Prostate gland (tissue), 2 donors: ENCODE data around the gene LNPEP. TPM values are rescaled to one million over a fixed set of nuclear protein-coding genes. Genes with fewer than 3 reads are reported as not detected.
A peak's percentile ranks its signal among the peaks of the same experiment; 100 is the strongest.

Source experiments
- DNase-seq: peaks from one replicate; pipeline ENCODE4 v3.0.0-alpha.2; 2019; ENCODE audit warnings: low spot score
- H3K27ac ChIP-seq, 2 donors: fragments of 200-600 bp; sonication (generic); 2 replicates each; pipeline ENCODE4 v1.5.1; 2017 to 2019
- H3K27me3 ChIP-seq: fragments of 200-600 bp; sonication (generic); replicated peaks from 2 replicates; pipeline ENCODE4 v1.5.1; 2019; ENCODE audit not compliant: insufficient read depth
- H3K36me3 ChIP-seq, 2 donors: fragments of 200-600 bp; sonication (generic); 1 replicate in 1 of 2; 2 replicates in 1 of 2; pipeline versions ENCODE4 v1.5.1 to v1.8.1; 2017 to 2019
- H3K4me1 ChIP-seq: fragments of 200-600 bp; sonication (generic); replicated peaks from 2 replicates; pipeline ENCODE4 v1.5.1; 2019
- H3K4me3 ChIP-seq, 2 donors: fragments of 200-600 bp; sonication (generic); 2 replicates each; pipeline ENCODE4 v1.5.1; 2017 to 2019
- H3K9me3 ChIP-seq: fragments of 200-600 bp; sonication (generic); 2 replicates; pipeline ENCODE4 v1.5.1; 2017
- POLR2A ChIP-seq: fragments of 450-650 bp; IDR thresholded peaks from one replicate; pipeline ENCODE4 v1.6.1; 2016; ENCODE audit warnings: antibody characterized with exemption, mild to moderate bottlenecking
- POLR2AphosphoS5 ChIP-seq: sonication (generic); formaldehyde crosslinking; IDR thresholded peaks from one replicate; pipeline ENCODE4 v1.6.1; 2017; ENCODE audit warnings: antibody characterized with exemption
- WGBS: methylation state at CpG from one replicate; pipeline ENCODE4 v1.1.5; 2018; 5-methylcytosine and 5-hydroxymethylcytosine counted together
- intact Hi-C: fragments of 100-400 bp; cut with DNase I; formaldehyde crosslinking; loops from one replicate; pipeline ENCODE4 v1.14.2; 2022
- total RNA-seq, 2 donors: library from RNA; depleted of rRNA; stranded (reverse); fragments of >200 nt; gene quantifications; one replicate each; pipeline ENCODE4 v1.1.0, GENCODE V29; 2016
- TF ChIP-seq, protein P1 (sequence below), 4 experiments: fragments of 200-600 bp in 2 of 4; fragments of 450-650 bp in 2 of 4; sonication (generic) in 2 of 4; IDR thresholded peaks; 1 replicate in 3 of 4; 2 replicates in 1 of 4; pipeline ENCODE4 v1.5.1; 2016 to 2019; ENCODE audit warnings: antibody characterized with exemption in 4 of 4, mild to moderate bottlenecking in 2 of 4, moderate library complexity in 2 of 4

LNPEP gene
- total RNA-seq, 2 donors from 2014 or later = 38.5 to 43.9 TPM

DNA sequence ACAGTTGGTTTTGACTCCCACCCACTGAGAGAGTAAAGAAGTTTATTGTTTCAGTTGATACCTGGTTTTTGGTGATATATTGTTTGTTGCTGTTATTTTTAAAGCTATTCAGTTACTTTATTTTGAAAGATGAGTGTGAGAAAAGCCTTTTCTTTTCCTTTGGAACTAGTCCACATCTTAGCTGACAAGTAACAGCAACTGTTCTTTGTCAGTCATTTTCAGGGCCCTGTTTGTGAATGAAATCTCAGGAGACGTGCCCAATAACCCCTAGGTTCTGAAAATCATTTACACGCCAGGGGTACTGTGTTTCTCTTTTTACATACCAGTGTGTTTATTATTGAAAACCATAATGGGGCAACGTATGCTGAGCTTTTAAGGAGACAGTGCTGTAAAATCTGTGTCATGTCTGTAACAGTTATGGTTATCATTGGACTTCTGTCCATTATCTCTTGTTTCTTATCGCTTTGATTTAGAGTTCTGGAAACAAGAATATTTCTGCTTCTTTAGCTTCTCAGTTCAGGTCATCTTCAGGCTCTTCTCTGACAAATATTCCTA, 131.5 kb downstream of the LNPEP start:
- Histone ChIP-seq H3K36me3 (no peaks in the 10 kb centered on the region), H3K9me3 (no peaks in the 10 kb centered on the region), H3K27ac (no peak overlapping the region), H3K4me3 (no peak overlapping the region), H3K4me1 (no peaks in the 10 kb centered on the region), H3K27me3 (no peaks in the 10 kb centered on the region)
- DNase-seq = no peak
- 78% methylated on average over 4 of the region's 4 CpGs for WGBS
- TF ChIP-seq POLR2AphosphoS5 (no peak), POLR2A (no peak)
- TF ChIP-seq, protein P1, sequence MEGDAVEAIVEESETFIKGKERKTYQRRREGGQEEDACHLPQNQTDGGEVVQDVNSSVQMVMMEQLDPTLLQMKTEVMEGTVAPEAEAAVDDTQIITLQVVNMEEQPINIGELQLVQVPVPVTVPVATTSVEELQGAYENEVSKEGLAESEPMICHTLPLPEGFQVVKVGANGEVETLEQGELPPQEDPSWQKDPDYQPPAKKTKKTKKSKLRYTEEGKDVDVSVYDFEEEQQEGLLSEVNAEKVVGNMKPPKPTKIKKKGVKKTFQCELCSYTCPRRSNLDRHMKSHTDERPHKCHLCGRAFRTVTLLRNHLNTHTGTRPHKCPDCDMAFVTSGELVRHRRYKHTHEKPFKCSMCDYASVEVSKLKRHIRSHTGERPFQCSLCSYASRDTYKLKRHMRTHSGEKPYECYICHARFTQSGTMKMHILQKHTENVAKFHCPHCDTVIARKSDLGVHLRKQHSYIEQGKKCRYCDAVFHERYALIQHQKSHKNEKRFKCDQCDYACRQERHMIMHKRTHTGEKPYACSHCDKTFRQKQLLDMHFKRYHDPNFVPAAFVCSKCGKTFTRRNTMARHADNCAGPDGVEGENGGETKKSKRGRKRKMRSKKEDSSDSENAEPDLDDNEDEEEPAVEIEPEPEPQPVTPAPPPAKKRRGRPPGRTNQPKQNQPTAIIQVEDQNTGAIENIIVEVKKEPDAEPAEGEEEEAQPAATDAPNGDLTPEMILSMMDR (IDR thresholded peaks at IDR 0.05) = no peak
- intact Hi-C loops = no loop called here

DNA sequence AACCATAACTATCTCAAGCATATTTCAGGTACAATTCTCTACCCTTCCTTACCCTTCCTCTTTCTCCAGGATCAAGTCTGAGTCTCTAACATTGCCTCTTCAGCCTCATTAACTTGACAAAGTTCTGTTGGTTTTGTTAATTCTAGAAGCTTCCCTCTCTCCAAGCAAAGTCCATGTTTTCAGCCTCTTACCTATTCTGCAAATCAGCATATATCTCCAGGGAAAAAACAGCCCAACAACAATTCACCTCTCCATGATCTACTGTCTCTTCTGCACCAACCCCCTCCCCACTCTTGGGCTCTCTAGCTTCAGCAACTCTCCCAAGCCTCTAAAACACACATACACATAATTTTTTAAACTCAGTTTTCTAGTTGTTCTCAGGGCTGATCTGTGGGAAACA, 134.4 kb downstream of the LNPEP start:
- H3K36me3 ChIP-seq = no peaks in the 10 kb centered on the region
- intact Hi-C loops = no loop called here
- no peaks in the 10 kb centered on the region for H3K27me3 ChIP-seq
- no peaks in the 10 kb centered on the region for H3K9me3 ChIP-seq
- TF ChIP-seq, protein P1 (IDR thresholded peaks at IDR 0.05) = no peak
- no peak for TF ChIP-seq POLR2A
- TF ChIP-seq POLR2AphosphoS5 = no peak
- H3K4me1 ChIP-seq = no peaks in the 10 kb centered on the region
- DNase-seq = no peak
- H3K27ac ChIP-seq = no peak overlapping the region
- no peak overlapping the region for H3K4me3 ChIP-seq

DNA sequence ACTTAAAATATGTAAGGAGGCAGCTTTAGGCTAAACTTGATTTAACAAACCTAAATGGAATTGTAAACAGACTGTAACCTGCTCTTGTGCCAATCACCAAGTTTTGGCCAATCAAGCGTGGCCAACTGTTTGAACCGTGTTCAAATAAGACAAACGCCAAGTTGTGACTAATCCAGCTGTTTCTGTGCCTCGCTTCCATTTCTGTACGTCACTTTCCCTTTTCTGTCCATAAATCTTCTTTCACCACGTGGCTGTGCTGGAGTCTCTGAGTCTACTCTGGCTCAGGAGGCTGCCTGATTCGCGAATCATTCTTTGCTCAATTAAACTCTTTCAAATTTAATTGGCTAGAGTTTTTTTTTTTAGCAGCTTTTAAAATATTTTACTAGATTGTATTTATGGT, 135.2 kb downstream of the LNPEP start:
- Histone ChIP-seq H3K4me1 (no peaks in the 10 kb centered on the region), H3K9me3 (no peaks in the 10 kb centered on the region), H3K27ac (no peak overlapping the region), H3K36me3 (no peaks in the 10 kb centered on the region), H3K4me3 (no peak overlapping the region), H3K27me3 (no peaks in the 10 kb centered on the region)
- intact Hi-C loops = no loop called here
- peak; percentile 47 for DNase-seq
- TF ChIP-seq POLR2AphosphoS5 = peak; percentile 43
- no peak for TF ChIP-seq POLR2A
- TF ChIP-seq, protein P1 (IDR thresholded peaks at IDR 0.05) = no peak
- 16% methylated on average over 8 of the region's 8 CpGs for WGBS

DNA sequence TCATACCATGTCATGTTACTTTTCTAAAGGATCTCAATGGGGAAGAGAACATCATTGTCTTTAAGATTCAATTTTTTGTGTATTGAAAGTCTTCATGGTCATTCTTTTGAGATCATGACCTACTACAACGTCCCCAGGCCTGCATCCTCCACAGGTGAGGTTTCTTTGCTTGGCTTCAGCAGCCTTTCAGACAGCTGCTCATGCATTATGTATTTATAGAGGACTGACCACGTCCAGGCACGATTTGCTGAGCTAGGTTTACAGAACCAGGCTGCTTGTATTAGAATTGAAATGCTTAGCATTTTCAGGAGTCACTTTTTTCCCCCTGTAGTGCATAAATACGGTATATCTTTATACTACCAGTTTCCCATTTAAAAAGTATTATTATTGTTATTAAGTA, 136.1 kb downstream of the LNPEP start:
- H3K27me3 ChIP-seq = no peaks in the 10 kb centered on the region
- no peaks in the 10 kb centered on the region for H3K36me3 ChIP-seq
- no peak overlapping the region for H3K4me3 ChIP-seq
- DNase-seq = no peak
- no peaks in the 10 kb centered on the region for H3K9me3 ChIP-seq
- H3K4me1 ChIP-seq = no peaks in the 10 kb centered on the region
- TF ChIP-seq POLR2AphosphoS5 (no peak), POLR2A (no peak)
- TF ChIP-seq, protein P1 (IDR thresholded peaks at IDR 0.05) = no peak
- WGBS = 81% methylated on average over 4 of the region's 4 CpGs
- H3K27ac ChIP-seq = no peak overlapping the region
- intact Hi-C loops = no loop called here

DNA sequence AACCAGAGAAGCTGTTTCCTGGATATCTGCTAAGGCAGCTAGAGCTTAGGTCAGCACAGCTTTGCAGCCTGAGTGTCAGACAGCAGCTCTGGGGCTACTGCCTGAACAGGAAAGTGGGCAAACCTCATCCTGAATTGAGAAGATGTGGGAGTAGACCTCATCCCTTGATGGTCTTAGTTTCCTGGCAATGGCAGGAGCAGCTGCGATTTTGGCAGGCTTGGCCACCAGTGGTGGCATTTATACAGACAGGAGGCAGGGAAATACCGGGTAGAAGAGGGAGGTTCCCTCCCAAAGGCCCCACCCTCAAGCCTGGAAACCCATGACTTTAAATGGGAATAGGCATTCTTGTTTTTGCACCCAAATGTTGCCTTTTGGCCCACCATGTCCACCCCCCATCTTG, 136.8 kb downstream of the LNPEP start:
- no peak overlapping the region for H3K27ac ChIP-seq
- 64% methylated on average over 2 of the region's 2 CpGs for WGBS
- H3K36me3 ChIP-seq = no peaks in the 10 kb centered on the region
- no peak for TF ChIP-seq POLR2A
- TF ChIP-seq POLR2AphosphoS5 = no peak
- TF ChIP-seq, protein P1 (IDR thresholded peaks at IDR 0.05) = no peak
- H3K4me3 ChIP-seq = no peak overlapping the region
- DNase-seq = no peak
- no peaks in the 10 kb centered on the region for H3K9me3 ChIP-seq
- no peaks in the 10 kb centered on the region for H3K27me3 ChIP-seq
- intact Hi-C loops = no loop called here
- H3K4me1 ChIP-seq = no peaks in the 10 kb centered on the region
